Esophagus squamous epithelium (tissue), 5 donors: ENCODE results near the gene B4GALT3. TPM values are rescaled to one million over a fixed set of nuclear protein-coding genes. Genes with fewer than 3 reads are reported as not detected.
"Not testable (repeated sequence)": the region's sequence is repeated elsewhere in the genome, so short reads cannot be mapped to it uniquely, and the experiment has no call there.

Source experiments
- DNase-seq: peaks from one replicate; lab custom pipeline; 2025; lab: John Stamatoyannopoulos, UW
- H3K27ac ChIP-seq, 4 donors: fragments of 200-600 bp; sonication (generic); one replicate each; pipeline ENCODE4 v1.5.1; 2016 to 2019; ENCODE audit warnings: mild to moderate bottlenecking in 1 of 4
- H3K27me3 ChIP-seq, 4 donors: fragments of 200-600 bp; sonication (generic); 1 replicate in 3 of 4; 2 replicates in 1 of 4; pipeline versions ENCODE4 v1.5.1 to v1.6.0; 2017 to 2021; ENCODE audit warnings: antibody characterized with exemption in 1 of 4
- H3K36me3 ChIP-seq, 3 donors: fragments of 200-600 bp; sonication (generic); one replicate each; pipeline ENCODE4 v1.5.1; 2016 to 2019
- H3K4me1 ChIP-seq, 3 donors: fragments of 200-600 bp; sonication (generic); one replicate each; pipeline ENCODE4 v1.5.1; 2017 to 2019
- H3K4me3 ChIP-seq, 4 donors: fragments of 200-600 bp; sonication (generic); 1 replicate in 3 of 4; 2 replicates in 1 of 4; pipeline ENCODE4 v1.5.1; 2016 to 2019; ENCODE audit warnings: mild to moderate bottlenecking in 2 of 4, moderate library complexity in 1 of 4
- H3K9me3 ChIP-seq, 3 donors: fragments of 200-600 bp; sonication (generic); one replicate each; pipeline ENCODE4 v1.5.1; 2016 to 2019
- CTCF ChIP-seq, 6 experiments: fragments of 450-650 bp in 4 of 6; fragments of 200-600 bp in 2 of 6; sonication (generic) in 2 of 6; IDR thresholded peaks; one replicate each; pipeline ENCODE4 v1.5.1; 2016 to 2019; ENCODE audit warnings: antibody characterized with exemption in 6 of 6, mild to moderate bottlenecking in 4 of 6, moderate library complexity in 4 of 6
- POLR2A ChIP-seq, 4 donors: fragments of 450-650 bp; IDR thresholded peaks; one replicate each; pipeline ENCODE4 v1.6.1; 2017; ENCODE audit warnings: antibody characterized with exemption in 4 of 4, mild to moderate bottlenecking in 4 of 4, moderate library complexity in 3 of 4
- WGBS, 2 donors: methylation state at CpG; one replicate each; pipeline ENCODE4 v1.1.5; 2018; 5-methylcytosine and 5-hydroxymethylcytosine counted together
- intact Hi-C: fragments of 100-400 bp; cut with DNase I; formaldehyde crosslinking; loops from one replicate; pipeline ENCODE4 v1.15.0; 2022
- total RNA-seq, 4 donors: library from RNA; depleted of rRNA; stranded (reverse); fragments of >200 nt; gene quantifications; one replicate each; pipeline ENCODE4 v1.1.0, GENCODE V29; 2016
- donor health status: DM: yes; HTN: yes; CAD: no.

The B4GALT3 gene
- total RNA-seq, 4 donors from 2014 or later: 16.1 to 29.9 (median 18.1) TPM

GRCh38 chr1:161225178-161225533 is 47.8 kb upstream of the B4GALT3 start:
- Histone ChIP-seq H3K4me3 (peak overlapping the region in 1 of 4 donors; percentile 30), H3K27me3 (no peaks in the 10 kb centered on the region), H3K9me3 (no peaks in the 10 kb centered on the region), H3K4me1 (peaks cover 21 to 33% (median 25%) of the 10 kb centered on the region in 3 donors), H3K36me3 (peaks cover 12 to 21% (median 14%) of the 10 kb centered on the region in 3 donors), H3K27ac (peak overlapping the region; percentile 60 to 83 (median 75))
- intact Hi-C loops: loop anchor here (5.0 to 10.0 kb wide), 2 partner anchors 67 to 150 kb away; no protein-coding TSS in a partner anchor
- no peak for DNase-seq
- TF ChIP-seq POLR2A (IDR thresholded peaks at IDR 0.05): no peak
- no peak for TF ChIP-seq CTCF (IDR thresholded peaks at IDR 0.05)
- 63 to 80% methylated on average over 7 of the region's 7 CpGs for WGBS, 2 donors

GRCh38 chr1:161224695-161225087 is 47.4 kb upstream of the B4GALT3 start:
- H3K27ac ChIP-seq: peak overlapping the region in 3 of 4 donors; percentile 72 to 83 (median 78)
- intact Hi-C loops: loop anchor here (5.0 to 10.0 kb wide), 2 partner anchors 68 to 150 kb away; no protein-coding TSS in a partner anchor
- H3K4me3 ChIP-seq, H3K27me3 ChIP-seq, DNase-seq, H3K9me3 ChIP-seq: not testable (repeated sequence)
- WGBS, 2 donors: 72% methylated on average over 10 to 13 of the region's 13 CpGs
- H3K4me1 ChIP-seq: peaks cover 21 to 33% (median 25%) of the 10 kb centered on the region in 3 donors
- H3K36me3 ChIP-seq: peaks cover 8 to 17% (median 12%) of the 10 kb centered on the region in 3 donors

GRCh38 chr1:161223805-161224694 is 46.7 kb upstream of the B4GALT3 start:
- Histone ChIP-seq H3K36me3 (peaks cover 2 to 10% (median 5%) of the 10 kb centered on the region in 3 donors), H3K4me1 (peaks cover 21 to 33% (median 25%) of the 10 kb centered on the region in 3 donors), H3K27ac (no peak overlapping the region), H3K9me3 (no peaks in the 10 kb centered on the region), H3K27me3 (no peaks in the 10 kb centered on the region), H3K4me3 (no peak overlapping the region)
- no peak for TF ChIP-seq POLR2A (IDR thresholded peaks at IDR 0.05)
- TF ChIP-seq CTCF (IDR thresholded peaks at IDR 0.05): no peak
- DNase-seq: no peak
- intact Hi-C loops: loop anchor here (10.0 kb wide), 1 partner anchor 151 kb away; no protein-coding TSS in a partner anchor
- 86 to 91% methylated on average over 7 of the region's 7 CpGs for WGBS, 2 donors

- Histone ChIP-seq H3K27me3 (no peaks in the 10 kb centered on the region), H3K36me3 (no peaks in the 10 kb centered on the region), H3K9me3 (no peaks in the 10 kb centered on the region), H3K27ac (no peak overlapping the region), H3K4me1 (peaks cover 18 to 25% (median 18%) of the 10 kb centered on the region in 3 donors), H3K4me3 (no peak overlapping the region)
- no peak for DNase-seq
- intact Hi-C loops: loop anchor here (10.0 kb wide), 1 partner anchor 152 kb away; no protein-coding TSS in a partner anchor
- WGBS, 2 donors: 68 to 73% methylated on average over 5 of the region's 6 CpGs
- TF ChIP-seq CTCF (IDR thresholded peaks at IDR 0.05) (no peak), POLR2A (IDR thresholded peaks at IDR 0.05) (no peak)
These were observed 45.1 kb upstream of the B4GALT3 start for GRCh38 chr1:161222175-161223019.

DNA sequence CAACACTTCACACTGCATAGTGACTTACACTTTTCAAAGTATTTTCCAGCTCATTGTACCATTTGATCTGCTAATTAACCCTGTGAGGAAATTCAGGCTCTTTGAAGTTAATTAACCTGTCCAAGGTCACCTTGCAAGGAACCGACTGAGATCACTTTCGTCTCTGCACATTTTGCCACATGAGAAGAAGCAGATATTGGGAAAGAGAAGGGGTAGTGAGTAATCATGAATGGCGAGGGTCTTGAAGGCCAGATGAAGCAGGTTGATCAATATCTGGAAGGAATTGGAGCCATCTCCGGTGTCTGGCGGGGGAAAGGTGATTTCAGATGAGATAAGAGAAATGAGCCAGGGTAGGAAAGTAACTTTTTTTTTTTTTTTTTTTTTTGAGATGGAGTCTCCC is 42.7 kb upstream of the B4GALT3 start:
- no peaks in the 10 kb centered on the region for H3K27me3 ChIP-seq
- DNase-seq: no peak
- H3K4me3 ChIP-seq: no peak overlapping the region
- H3K27ac ChIP-seq: no peak overlapping the region
- intact Hi-C loops: loop anchor here (10.0 kb wide), 1 partner anchor 155 kb away; no protein-coding TSS in a partner anchor
- H3K4me1 ChIP-seq: peaks cover under 1 to 5% (median 2%) of the 10 kb centered on the region in 3 donors
- no peak for TF ChIP-seq POLR2A (IDR thresholded peaks at IDR 0.05)
- TF ChIP-seq CTCF (IDR thresholded peaks at IDR 0.05): no peak
- 82 to 84% methylated on average over 5 of the region's 5 CpGs for WGBS, 2 donors
- H3K9me3 ChIP-seq: no peaks in the 10 kb centered on the region
- peaks cover 0 to 5% (median 0%) of the 10 kb centered on the region in 3 donors for H3K36me3 ChIP-seq
